Uterus (tissue), 2 donors: ENCODE results near the gene DCAF8L2.

Experiments used
- POLR2A ChIP-seq, 2 donors: fragments of 450-650 bp; IDR thresholded peaks; one replicate each; pipeline ENCODE4 v1.6.1; 2016; ENCODE audit warnings: antibody characterized with exemption in 2 of 2, mild to moderate bottlenecking in 1 of 2, moderate library complexity in 1 of 2
- TF ChIP-seq, protein P1 (sequence below), 4 experiments: fragments of 200-600 bp in 2 of 4; fragments of 450-650 bp in 2 of 4; sonication (generic) in 2 of 4; IDR thresholded peaks; one replicate each; pipeline ENCODE4 v1.5.1; 2016 to 2019; ENCODE audit warnings: antibody characterized with exemption in 4 of 4, mild to moderate bottlenecking in 2 of 4, moderate library complexity in 1 of 4

DNA sequence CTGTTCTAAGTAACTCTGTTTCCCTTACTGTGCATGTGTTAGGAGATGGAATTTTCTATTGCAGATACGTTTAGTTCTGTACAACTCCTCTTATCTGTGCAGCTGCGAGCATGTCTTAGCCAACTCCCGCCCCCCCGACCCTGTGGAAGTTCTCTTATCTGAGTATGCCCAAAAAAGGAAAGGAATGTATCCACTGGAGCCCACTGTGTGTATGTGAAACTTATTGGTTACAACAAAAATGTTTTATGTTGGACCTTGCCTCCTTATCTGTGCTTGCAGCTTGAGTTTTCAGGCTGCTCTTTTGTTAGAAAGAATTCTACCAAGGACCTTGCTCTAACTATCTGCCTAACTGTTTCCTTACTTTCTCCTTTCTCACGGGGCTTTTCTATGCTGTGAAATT lies 24.2 kb upstream of the DCAF8L2 start:
- no peak for TF ChIP-seq POLR2A (IDR thresholded peaks at IDR 0.05)
- TF ChIP-seq, protein P1, sequence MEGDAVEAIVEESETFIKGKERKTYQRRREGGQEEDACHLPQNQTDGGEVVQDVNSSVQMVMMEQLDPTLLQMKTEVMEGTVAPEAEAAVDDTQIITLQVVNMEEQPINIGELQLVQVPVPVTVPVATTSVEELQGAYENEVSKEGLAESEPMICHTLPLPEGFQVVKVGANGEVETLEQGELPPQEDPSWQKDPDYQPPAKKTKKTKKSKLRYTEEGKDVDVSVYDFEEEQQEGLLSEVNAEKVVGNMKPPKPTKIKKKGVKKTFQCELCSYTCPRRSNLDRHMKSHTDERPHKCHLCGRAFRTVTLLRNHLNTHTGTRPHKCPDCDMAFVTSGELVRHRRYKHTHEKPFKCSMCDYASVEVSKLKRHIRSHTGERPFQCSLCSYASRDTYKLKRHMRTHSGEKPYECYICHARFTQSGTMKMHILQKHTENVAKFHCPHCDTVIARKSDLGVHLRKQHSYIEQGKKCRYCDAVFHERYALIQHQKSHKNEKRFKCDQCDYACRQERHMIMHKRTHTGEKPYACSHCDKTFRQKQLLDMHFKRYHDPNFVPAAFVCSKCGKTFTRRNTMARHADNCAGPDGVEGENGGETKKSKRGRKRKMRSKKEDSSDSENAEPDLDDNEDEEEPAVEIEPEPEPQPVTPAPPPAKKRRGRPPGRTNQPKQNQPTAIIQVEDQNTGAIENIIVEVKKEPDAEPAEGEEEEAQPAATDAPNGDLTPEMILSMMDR (IDR thresholded peaks at IDR 0.05) = no peak
